Esophagus mucosa (tissue), 1 donor: ENCODE measurements around the gene CRACDL. TPM values are rescaled to one million over a fixed set of nuclear protein-coding genes. Genes with fewer than 3 reads are reported as not detected.

Source experiments
- ATAC-seq: fragments of 200-7000 bp; cut with Tn5 transposase; one replicate; pipeline ENCODE4 v1.9.1; 2020
- total RNA-seq: library from RNA; stranded (reverse); gene quantifications from one replicate; pipeline ENCODE4 v1.2.4, GENCODE V29; 2023
- donor health status: DM: yes; HTN: yes; CAD: no.

CRACDL gene
- total RNA-seq, 1 donor from 2014 or later: 6.6 TPM

DNA sequence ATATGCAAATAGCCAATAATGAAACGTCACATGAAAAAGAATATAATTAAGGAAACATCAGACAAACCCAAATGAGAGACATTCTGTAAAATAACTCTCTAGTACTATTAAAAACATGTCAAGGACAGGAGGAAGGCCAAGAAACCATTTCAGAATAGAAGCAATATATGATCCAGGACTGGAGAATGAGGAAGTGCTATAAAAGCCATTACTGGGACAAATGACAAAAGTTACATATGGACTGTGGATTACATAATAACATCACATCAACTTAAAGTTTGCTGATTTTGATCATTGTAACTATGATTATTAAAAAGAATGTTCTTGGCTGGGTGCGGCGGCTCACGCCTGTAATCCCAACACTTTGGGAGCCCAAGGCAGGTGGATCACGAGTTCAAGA is 81.3 kb downstream of the CRACDL start:
- ATAC-seq: no peak

DNA sequence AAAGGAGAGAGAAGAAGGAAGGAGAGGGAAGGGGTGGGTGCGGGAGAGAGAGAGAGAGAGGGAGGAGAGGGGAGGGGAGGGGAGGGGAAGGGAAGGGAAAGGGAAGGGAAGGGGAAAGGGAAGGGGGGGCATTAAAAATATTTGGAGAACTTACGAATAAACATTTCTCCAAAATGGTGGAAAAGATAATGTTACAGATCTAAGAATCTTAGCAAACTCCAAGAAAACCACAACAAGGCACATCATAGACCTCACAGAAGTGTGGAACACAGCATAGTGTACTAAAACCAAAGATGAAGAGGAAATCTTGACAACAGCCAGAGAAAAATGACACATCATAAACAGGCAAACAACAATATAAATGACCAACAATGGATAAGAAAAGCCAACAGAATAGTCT is 83.1 kb downstream of the CRACDL start:
- no peak for ATAC-seq

DNA sequence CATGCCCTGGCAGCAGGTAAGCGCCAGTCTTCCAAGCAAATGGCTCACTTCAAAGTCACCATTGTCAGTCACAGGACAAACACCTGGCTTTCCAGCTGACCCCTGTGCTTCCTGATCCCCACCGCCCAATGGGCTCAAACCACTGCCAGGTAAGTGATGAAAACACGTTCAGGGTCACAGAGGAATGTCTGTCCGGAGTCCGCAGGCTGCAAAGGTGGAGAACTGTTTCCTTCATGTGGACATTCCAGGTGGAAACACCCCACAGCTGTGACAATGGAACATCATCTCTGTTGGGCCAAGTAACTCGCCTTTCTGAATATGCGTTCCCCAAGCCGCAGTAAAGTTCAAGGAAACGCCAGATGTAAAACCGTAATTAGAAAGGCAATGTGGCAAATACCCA is 86.0 kb downstream of the CRACDL start:
- no peak for ATAC-seq

DNA sequence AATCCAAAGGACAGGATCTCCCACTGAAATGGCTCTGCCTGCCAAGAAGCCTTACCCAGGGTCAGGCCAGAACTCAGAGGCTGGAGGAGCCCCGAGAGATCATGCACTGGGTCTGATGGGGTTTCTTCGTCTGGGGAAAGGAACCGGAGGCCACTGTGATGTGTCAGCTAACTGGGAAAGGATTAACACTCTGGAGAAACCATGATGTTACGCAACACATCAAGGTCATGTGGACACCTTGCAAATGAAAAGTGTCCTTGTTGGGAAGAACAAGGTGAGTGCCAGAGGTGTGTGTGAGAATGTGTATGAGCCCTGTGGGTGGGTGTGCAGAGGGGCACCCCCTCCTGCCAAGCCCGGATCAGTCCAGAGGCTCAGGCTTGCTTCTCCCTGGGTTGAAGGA is 86.9 kb downstream of the CRACDL start:
- ATAC-seq: no peak

DNA sequence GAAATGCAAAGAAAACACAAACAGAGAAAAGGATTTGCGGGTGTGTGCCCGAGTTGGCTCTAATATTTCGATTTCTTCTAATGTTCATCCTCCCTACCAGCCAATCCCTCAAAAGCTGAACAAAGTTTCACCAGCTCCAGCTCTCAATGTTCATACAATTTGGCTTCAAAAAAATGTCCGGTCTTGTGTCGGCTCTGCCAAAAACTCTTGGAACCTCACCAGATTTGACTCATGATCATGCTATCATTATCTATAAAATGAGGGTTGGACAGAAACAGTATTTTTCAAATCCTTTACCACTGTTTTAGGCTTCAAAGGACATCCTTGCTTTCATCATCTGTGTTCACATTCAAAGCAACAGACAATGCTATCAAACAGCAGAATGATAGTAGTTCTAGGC is 88.2 kb downstream of the CRACDL start:
- no peak for ATAC-seq

DNA sequence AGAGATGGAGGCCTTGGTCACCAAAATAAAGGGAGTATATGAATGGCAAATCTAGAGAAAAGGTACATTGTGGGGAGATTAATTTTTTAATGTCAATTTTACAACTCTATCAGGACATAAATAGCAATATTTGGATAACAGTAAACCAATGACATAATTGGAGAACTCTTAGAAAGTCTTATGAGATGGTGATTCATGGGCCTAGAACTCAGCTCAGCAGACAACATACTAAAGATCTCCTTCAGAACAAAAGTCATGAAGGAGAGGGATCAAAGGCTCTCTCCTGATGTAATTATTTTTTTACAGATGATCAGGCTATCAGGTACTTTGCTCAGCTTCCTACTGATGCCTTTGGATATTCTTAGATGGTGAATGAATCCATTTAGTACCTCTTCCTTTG is 90.0 kb downstream of the CRACDL start:
- ATAC-seq: no peak

DNA sequence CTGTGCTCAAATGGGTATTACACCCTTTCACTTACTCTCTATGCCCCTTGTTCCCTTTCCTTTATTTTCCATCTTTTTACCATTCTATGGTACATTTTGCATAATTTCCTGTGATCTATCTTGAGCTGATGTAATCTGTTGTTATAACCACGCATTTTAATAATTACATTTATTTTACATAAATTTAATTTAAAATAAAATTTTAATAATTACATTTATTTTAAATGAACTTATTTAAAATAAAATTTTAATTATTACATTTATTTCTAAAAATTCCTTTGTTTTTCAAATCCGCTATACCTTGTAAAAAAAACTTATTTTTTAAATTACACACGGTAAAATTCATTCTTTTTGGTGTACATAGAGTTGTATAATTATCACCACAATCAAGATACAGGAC is 93.9 kb downstream of the CRACDL start:
- ATAC-seq: no peak

DNA sequence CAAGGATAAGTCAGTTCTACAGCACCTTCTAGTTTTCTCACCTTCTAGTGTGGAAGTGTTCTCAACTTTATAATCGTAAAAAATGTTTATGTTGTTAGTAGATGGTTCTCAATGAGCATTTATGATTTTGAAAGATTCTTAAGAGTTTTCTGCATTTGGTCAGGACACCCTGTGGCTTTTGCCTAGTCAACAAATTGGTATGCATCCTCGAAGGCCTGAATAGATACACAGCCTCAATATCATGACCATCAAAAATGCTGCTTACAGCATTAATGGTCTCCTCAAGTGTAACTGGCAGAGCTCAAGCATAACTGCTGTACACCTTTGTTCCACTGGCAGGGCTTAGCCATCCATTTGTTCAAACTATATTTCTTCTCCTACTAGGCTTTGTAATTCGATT is 96.7 kb downstream of the CRACDL start:
- ATAC-seq: no peak

DNA sequence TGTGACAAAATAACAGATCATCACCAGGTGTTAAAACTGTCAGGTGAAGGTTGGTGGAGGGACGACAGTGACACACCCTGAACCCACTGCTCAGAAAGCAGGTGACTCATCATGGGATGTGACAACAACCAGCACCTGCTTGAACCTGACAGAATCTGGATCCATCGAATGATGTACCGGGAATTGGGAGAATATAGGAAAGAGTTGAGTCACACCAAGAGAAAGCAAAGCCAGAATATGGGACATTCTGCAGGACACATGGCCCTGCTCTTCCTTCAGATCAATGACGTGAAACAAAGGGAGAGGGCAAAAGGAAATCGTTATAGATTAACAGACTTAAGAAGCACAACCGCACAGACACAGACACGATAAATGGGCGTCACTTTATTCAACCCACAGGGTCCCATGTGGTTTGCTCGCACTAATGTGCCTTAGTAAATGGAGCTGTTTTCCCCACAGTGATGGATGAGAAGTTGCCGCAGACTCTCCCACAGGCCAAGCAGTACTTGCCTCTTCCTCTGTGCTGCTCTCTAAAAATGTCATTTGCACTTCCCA is 100.1 kb downstream of the CRACDL start:
- no peak for ATAC-seq

DNA sequence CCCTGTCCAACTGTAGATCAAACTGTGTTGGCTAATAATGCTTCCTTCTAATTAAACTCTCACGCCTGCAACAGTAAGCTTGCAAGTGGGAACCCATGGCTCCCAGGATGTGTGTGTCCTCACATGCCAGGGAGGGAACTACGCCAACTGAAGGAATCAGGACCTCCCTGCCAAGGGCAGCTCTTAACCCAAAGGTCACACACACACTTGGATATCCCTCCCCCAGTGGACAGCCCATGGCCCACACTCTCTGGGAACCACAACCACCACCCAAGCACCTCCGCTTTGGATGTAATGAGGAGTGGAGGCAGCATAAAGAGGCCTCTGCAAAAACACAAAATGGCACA is 102.1 kb downstream of the CRACDL start:
- ATAC-seq: no peak

DNA sequence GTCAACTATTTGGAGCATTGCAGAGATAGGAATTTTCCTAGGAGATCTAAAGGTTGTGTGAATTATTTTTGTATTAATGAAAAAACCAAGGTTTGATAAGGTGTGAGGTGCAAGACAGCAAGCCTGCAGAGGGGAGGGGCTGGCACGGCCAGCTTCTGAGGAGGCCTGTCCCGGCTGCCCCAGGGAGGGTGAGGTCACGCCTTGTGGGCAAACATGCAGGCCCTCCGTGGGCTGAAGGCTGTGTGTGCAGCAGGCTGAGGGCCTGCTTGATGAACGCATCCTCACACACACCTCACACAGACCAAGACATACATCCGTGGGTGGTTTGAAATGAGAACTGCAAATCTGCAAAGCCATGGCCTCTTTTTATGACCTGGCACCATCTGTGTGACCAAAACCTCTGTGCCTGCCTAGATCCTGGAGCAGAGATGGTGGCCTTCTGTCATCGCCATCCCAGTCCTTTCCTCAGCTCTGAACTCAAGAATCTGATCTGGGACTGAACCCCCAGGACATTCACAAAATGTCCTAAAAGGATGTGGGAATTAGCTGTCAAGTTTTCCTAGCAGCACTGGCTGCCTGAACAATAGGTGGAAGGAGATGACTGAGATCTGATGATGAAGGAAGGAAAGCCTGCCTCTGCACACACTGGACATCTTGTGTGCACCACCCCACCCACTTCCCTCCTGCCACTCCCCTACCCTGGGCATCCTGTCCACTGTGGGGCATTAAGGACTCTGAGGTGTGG is 102.7 kb downstream of the CRACDL start:
- peak; percentile 75 for ATAC-seq

DNA sequence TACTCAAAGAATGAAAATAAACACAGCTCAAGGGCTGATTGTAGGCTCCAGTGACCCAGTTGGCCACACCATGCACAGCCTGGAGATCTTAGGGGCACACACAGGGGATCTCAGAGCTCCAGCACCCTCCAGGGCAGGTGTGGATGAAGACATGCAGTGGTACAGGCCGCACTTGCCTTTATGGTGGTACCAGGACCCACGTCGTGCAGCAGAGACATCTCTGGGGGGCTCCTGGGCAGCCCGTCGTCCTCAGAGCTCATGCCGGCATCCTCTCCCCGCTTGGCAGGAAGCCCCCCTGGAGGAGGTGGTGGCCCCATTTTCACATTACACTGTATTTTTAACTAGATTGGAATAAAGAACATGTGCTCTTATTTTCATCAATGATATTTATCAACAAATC is 103.9 kb downstream of the CRACDL start:
- no peak for ATAC-seq

DNA sequence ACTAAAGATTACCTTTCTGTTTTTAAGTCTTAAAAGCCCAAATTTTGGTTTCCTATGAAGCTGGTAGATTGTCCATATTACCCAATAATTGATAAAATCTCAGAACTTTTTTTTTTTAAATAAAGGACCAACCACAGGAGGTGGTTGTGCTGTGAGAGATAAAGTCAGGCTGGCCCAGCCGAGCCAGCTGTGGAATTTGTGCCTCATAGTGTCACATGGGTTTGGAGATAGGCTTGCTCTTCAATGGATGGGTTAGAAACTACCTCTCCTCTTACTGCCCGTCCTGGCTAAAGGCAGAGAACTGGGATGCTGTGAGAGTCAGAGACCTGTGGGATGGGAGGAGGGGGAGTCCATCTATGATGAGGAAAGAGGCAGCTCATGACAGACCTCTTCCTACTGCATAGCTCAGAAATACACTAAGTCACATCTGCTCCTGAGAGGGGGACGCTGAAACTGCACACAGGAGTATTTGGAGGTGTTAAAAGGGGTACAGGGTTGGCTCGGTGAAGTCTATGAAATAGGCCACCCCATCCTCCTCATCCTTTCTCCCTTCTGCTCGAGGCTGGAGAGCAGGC is 105.4 kb downstream of the CRACDL start:
- no peak for ATAC-seq

DNA sequence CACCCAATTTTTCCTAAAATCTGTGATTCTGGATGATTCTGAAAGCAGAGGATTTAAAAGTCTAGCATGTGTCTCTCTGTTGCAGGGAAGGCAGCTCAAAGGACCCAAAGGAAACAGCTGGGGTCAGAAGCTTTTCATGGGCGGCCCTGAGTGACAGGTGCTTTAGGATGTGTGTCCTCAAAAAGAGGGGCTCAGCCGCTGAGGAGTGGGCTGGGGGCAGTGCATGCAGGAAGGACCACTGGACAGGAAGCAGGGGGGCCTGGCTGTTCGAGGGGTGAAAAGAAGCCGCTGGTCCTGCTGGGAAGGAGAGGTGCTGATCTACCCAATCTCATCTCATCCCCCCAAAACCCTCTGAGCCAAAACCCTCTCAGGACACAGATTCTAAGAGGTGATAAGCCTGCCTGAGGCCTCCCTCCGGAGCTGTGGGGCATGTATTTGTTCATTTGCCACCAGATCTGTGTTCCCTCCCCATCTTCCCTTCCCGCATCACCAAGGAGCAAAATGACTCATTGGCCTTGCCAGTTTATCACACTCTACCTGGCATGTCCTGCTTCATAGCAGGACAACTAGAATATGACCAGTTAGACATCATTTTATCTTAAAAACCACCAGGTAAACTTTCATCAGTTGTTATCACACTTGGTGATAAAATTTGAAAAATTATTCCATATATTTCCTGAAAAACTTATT is 106.3 kb downstream of the CRACDL start:
- ATAC-seq: no peak

DNA sequence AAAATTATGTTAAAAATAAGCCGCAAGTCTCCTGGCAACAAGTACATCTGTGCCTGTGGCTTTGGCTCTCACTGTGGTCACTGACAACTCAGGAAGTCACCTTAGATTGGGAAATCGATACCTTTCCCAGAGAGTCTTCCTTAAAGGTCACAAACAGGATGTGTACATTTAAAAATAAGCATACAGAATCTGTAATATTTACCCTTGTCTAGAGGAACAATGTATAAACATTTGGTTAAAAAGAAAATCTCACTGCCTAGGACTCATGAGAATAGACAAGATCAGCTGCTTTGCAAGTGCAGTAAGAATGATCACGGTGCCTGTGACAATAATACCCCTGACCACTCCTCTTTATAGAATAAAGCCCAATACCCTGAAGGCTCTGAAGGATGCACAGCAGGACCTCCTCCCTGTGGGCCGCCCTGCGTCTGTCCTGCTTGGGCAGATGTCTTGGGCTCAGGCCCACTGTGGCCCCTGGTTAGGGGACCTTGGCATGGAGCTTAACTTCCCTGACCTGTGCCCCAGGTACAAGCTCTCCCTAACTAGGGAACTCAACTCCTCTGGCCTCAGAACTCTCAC is 107.1 kb downstream of the CRACDL start:
- no peak for ATAC-seq

DNA sequence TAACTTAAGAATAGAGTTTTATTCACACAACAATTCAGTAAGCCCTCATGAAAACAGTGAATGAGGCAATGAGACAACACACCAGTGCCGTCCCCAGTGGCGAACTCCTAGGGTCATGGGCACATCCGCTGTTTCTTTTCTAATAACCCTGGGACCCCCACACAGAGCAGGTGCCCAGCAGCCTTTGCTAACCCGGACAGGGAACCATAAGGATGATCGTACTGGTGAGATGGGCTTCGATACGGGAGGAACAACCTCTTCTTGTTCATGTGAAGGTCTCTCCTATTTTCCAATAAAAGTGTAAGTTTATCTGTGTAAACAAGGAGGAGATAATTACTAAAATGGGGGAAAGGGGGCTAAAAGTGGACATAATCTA is 107.7 kb downstream of the CRACDL start:
- ATAC-seq: no peak

DNA sequence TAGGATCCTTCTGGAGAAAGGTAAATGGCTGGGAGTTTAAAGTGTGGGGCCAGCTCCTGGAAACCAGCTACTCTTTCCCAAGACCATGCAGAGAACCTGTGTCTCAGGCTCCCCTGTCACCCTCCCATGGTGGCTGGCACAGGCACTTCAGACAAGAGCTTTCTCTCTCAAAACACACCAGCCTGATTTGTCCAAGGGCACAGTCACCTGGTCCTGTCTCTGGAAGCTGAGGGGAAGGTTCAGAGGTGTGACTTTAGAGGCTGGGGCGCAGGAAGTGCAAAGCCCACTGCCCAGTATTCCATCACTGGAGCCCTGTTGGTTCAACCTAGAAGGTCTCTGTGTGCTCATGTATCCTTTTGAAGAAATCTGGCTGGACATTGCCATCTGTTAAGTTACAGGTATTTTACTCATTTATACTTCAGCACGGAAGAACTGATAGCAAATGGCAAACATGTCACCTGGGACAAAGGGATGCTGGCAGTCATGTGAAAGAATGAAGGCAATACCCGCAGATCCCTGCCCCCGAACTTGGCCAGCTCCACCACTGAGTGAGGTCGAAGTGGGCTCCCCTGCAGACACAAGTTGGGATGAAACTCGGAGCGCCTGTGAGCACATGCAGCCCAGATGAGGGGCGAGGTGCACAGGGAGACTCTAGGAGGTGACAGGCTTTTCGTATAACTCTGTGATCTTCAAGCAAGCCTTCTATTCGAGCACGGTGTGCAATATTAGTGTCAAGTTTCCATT is 108.2 kb downstream of the CRACDL start:
- ATAC-seq: no peak

DNA sequence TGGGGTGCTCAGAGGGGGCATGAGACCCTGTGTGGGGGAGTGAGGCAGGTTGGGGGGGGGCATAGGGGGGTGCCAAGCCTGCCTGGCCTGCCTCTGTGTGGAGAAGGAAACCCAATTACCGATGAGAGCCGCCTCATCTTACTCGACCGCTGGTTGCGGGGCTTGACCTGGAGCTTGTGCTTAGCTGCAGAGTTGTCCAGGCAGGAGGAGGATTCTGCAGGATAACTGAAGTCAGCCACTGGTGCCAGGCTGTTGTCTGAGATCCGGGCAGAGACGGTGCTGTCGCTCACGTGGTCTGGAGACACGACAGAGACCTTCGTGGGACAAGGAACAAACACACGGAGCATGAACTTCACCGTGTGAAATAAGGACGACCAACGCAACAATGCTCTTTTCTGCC is 109.2 kb downstream of the CRACDL start:
- ATAC-seq: no peak

DNA sequence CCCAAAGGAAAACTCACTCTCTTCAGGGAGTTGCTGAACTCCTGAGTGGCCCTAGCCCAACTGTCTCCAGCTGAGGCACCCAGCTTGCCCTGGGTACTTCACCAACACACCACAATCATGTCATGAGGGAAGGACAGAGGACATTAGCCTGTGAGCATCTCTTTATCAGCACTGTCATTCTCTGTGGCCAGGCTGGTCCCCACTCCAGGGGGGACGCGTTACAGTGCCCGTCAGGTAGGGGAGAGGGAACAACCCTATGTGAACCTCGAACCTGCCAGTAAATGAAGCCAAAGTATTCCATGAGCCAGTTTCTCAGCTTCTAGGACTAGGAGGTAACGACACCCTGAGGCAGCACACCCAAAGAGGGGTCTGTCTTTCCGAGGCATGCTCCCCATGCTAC is 110.2 kb downstream of the CRACDL start:
- ATAC-seq: no peak

DNA sequence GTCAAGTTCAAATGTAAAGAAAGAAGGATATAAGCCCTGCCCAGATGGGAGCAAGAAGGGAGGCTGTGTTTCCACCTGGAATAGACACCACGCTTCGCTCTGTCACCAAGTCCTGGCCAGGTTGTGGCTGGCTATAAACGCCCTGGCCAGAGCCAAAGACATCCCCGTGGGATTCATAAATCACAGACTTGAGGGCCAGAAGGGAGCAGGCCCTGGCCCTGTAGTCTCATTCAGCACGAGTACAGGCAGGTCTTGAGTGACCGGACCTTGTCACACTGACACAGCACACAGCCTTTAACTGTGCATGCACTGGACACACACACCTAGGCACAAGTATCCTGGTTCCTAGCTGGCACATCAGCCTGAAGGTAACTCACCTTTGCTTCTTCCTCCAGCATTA is 110.6 kb downstream of the CRACDL start:
- no peak for ATAC-seq

DNA sequence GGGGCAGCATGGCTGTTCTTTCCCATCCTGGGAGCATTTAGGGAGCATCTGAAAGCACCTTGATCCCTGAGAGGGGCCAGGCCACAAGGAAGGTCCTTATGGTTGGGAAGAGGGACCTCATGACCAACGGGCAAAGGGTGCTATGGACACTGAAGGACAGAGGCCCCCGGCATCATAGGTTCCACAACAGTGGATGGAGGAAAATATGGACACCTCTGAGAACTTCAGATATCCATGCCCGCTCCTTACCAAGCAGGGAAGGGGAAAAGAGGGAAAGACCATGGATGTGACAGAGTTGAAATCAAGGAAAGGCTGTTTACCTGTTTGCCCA is 111.0 kb downstream of the CRACDL start:
- ATAC-seq: no peak

DNA sequence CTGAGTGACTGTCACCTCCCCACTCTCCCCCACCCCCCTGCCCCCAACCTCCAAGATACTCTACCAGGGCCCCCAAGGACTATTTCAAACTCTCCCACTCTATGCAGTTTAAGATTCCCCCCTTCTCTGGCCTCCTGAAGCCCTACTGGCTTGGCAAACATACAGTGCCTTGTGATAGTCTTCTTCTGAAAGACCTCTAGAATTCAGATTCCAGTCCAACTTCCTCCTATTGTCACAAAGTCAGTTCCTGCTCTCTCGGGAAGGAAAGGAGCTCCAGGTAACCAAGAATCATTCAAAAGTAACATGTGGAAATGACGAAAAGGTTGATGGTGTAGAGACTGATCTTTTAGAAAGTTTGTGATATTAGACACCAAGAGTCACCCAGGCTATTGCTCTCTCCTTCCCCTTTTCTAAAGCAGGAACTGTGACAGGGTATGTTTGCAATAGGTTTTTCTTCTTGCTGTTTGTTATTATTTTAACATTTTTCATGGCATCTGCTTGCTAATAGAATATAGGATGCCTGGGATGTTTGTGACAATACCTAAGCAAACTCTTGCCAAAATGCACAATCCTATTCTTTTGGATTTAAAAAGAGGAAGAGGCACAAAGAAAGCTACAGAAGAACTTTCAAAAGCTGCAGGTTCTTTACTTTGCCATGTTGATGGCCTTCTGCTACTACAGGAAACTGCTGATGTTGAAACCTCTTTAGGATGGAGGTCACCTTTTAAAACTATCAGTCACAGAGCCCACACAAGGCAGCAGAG is 111.6 kb downstream of the CRACDL start:
- no peak for ATAC-seq
